ENCODE measurements around the gene ZNF451.

Gene ZNF451

GRCh38 chr6:57207872-57208271 is 117.9 kb downstream of the ZNF451 start:
- no peak for DNase-seq (ENCODE audit: low spot score)

GRCh38 chr6:57209030-57209429 is 119.0 kb downstream of the ZNF451 start:
- DNase-seq (ENCODE audit: low spot score) = no peak

- no peak for DNase-seq (ENCODE audit: low spot score)
Observed at GRCh38 chr6:57210060-57210459, 120.1 kb downstream of the ZNF451 start.

DNA sequence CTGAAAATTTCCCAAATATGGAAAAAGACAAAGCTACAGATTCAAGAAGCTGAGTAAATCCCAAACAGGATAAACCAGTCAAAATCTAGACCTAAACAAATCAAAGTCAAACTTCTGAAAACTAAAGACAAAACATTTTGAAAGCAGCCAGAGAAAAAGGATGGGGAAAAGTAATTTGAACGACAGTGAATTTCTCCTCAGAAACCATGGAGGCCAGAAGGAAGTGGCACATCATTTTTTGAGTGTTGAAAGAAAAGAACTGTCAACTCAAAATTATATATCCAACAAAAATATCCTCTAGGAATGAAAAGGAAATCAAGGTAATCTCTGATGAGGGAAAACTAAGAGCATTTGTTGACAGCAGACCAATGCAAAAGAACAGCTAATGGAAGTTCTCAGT is 125.3 kb downstream of the ZNF451 start:
- no peak for DNase-seq (ENCODE audit: low spot score)

DNA sequence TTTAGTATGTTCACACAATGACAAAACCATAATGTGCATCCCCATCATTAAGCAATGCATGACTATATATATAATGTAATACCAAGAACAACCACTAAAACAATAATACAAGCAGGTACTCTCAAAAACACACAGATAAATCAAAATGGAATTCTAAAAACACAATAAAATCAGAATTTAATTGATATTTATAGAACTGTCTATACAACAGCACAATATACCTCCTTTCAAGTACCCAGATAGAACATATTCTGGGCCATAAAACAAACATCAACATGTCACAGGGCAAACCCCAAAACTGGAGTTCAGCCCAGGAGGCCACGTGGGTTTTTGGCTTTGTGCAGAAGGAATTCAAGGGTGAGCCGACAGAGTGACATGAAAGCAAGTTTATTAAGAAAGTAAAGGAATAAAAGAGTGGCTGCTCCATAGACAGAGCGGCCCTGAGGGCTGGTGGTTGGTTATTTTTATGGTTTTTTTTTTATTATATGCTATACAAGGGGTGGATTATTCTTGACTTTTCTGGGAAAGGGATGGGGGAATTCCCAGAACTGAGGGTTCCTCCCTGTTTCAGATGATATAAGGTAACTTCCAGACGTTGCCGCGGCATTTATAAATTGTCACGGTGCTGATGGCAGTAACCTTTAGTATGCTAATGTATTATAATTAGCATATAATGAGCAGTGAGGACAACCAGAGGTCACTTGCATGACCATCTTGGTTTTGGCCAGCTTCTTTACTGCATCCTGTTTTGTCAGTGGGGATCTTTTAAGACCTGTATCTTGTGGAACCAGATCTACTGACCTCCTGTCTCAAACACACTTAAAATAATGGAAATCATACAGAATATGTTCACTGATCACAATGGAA is 126.5 kb downstream of the ZNF451 start:
- no peak for DNase-seq (ENCODE audit: low spot score)

- no peak for DNase-seq (ENCODE audit: low spot score)
Observed at GRCh38 chr6:57217270-57217669, 127.3 kb downstream of the ZNF451 start.
